Stimulated activated CD4-positive, alpha-beta T cell treated with anti-CD3 and anti-CD28 coated beads, Interleukin-4, amount 100 ng/mL, for 48 hours (primary cell): Measurements from ENCODE around the gene BBS12.
"Not testable (repeated sequence)": the region's sequence is repeated elsewhere in the genome, so short reads cannot be mapped to it uniquely, and the experiment has no call there.

Source experiments
- DNase-seq, 2 donors: peaks; one replicate each; pipeline ENCODE4 v3.0.0-alpha.2; 2020; ENCODE audit warnings: low read depth in 2 of 2

BBS12 gene

DNA sequence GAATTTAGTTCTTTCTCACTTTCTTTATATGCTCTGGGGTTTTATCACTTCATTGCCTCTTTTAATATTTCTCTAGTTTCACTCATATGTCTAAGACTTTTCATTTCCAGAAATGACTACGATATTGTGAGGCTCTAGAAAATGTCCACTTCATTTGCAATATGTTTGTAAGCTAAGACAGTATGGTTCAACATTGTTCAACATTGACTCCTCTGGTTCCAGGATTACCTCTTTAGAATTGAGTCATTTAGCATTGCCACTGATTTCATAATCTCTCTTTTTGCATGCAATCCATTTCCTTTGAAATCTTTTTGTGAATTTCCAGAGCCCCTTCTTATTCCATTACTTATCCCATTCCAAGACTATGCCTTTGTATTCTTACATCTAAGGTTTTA lies 32.3 kb downstream of the BBS12 start:
- no peak for DNase-seq

DNA sequence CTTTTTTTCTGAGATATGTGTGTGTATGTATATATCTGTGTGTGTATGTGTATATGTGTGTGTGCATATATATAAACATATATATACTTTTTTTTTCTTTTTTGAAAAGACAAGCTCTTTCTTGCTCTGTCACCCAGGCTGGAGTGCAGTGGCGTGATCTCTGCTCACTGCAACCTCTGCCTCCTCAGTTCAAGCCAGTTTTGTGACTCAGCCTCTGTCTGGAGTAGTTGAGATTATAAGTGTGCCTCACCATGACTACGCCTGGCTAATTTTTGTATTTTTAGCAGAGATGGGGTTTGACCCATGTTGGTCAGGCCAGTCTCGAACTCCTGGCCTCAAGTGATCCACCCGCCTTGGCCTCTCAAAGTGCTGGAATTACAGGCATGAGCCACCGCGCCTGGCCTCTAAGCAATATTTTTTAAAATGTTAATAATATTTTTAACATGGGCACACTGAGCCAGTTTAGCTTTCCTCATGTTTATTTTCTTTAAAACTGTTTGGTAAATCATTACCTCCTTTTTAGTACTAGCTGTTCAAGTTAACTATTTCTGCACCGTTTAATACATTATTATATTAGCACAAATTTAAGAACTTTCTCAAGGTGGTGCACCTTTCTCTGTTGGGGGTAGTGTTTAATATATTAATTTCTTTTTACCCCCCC lies 33.3 kb downstream of the BBS12 start:
- no peak for DNase-seq

DNA sequence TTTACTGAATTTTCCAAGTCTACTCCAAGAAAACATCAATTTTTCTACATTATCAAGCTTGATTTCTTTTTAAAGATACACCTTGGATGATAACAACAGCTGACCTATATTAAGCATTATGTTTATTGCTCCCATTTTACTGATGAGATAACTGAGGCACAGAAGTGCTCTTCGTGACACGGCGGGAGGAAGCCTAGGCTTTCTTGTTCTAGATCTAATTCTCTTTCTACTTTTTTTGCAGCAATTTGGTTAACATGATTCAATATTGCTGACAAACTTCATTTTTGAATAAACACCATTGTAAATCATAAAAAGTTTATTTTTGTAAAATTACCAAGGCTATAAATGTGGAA lies 33.8 kb downstream of the BBS12 start:
- no peak for DNase-seq

DNA sequence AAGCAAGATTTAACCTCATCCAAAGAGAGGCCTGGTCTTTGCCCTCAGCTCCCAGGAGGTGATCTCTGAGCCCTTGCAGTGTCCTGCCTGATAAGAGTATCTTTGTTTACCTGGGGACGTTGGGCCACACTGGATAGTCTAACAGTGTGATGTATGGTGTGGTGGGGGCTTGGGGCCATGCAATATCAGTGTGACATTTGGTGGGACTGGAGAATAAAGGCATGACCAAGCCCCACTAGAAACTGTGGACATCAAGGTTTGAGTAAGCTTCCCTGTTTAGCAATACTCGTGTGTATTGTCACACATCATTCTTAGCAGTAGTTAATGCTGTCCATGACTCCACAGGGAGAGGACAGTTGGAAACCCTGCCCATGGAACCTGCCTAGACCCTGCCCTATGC lies 34.4 kb downstream of the BBS12 start:
- no peak for DNase-seq

DNA sequence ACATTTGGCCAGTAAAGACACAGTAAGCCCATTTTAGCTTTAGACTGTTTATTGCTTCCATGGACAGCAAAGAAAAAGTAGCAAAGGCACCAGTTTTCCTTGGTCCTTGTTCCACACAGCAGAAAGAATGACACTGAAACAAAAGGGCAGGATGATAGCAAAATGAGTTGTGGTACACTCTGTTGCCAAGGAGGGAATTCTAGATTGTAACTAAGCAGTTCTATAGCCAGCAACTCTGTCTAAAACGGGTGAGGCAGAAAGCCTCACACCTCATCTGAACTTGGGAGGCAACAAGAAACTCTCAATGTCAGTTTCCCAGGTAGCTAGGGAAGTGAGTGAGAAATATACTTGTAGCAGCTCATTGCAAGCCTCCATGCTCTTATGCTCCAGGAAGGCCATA lies 39.2 kb downstream of the BBS12 start:
- DNase-seq = no peak

DNA sequence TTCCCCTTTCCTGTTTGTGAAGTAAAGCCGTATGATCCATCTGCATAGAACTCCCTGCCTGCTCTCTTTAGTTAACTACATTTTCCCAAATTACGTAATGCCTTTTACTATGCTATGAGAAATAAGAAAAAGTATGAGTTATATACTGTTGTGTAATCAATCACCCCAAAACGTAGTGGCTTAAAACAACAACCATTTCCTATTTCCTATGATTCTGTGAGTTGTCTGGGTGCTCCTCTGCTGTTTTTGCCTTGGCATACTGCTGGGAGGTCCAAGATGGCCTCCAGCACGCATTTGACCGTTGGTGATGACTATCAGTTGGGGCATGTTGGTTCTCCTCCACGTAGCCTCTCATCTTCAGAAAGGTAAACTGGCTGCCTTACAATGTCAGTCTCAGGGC lies 39.8 kb downstream of the BBS12 start:
- no peak for DNase-seq

DNA sequence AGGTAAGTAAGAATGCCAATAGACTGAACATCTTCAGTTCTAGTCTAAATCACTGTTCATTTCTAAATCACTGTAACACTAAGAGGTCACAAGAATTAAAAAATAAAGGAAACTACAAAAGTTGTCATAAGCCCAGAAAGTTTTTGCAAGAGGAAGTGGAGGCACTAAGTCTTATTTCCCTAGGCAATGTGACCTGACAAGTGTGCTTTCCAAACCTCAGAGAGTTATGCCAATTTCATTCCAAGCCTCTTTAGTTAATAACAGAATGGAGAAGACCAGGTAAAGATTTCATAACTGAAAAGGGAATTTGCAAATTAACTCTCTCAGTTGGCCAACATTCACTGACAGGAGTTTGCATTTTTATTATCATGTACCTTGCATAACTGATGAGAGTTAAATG lies 40.5 kb downstream of the BBS12 start:
- no peak for DNase-seq

DNA sequence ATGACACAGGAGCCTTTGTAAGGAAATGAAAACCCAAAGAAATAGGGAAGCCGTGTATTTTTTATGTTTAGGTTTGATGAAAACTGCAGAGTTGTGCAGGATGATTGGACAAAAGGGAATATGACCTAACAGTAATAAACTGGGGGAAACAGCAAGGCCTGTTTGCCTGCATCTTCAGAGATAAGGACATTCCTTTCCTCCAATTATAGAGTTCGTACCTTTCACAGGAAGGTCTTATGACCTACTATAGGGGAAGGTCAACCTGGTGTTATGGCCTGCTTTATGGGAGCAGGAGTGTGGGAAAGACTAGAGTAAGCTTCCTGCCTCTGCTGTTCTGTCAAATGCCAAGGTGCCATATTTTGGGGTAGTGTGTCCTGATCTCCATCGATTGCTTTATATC lies 42.5 kb downstream of the BBS12 start:
- DNase-seq = no peak

DNA sequence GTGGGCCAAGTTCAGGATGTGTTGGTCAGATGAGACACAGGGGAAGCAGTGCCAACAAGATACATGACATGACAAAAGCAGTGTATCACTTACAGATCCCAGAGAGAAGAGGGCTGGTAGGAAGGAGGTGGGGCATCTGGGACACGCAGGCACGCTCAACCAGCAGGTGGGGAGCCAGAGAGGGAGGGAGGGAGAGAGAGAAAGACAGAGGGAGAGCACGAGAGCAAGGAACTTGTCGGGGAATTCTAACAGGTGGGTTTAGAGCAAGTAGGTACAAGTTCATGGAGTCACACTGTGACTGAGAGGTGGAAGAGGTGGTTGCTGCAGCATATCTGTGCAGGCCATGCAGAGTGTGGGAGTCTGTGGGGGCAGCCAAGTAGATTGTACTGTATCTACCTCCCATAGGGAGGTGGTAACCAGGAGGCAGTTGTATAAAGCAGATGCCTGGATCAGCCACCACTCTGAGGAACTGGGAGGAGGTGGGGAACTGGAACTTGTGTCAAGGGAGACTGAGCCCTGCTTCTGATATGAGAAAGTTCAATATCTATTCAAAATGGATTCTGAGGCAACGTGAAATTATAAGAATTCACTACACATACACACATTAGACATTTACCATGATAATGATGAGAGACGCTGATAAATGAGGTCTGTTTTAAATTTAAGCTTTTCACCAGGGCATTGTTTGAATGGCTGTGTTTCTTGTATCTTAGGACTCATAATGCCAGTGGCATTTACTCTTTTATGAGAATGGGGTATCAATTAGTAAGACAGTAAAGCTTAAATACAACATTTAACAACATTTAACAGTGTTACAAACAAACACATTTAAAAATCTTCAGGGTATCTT lies 43.7 kb downstream of the BBS12 start:
- no peak for DNase-seq

DNA sequence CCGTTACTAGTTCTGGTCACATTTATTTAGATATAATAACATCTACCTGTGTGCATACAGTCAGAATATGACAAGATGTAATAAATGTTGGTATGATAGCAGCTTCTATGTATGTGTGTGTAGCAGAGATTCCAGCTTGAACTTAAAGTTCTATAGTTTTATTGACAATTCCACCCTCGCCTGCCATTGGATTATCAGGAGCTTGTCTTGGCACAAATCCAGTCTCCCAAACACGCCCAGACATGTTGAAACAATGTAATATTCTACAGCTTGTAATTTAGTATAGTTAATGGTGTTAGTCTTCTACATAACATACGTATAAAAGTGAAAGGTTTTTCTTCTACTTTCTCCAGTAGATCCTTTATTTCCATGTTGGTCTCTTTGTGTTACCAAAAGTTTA lies 44.4 kb downstream of the BBS12 start:
- DNase-seq = no peak

DNA sequence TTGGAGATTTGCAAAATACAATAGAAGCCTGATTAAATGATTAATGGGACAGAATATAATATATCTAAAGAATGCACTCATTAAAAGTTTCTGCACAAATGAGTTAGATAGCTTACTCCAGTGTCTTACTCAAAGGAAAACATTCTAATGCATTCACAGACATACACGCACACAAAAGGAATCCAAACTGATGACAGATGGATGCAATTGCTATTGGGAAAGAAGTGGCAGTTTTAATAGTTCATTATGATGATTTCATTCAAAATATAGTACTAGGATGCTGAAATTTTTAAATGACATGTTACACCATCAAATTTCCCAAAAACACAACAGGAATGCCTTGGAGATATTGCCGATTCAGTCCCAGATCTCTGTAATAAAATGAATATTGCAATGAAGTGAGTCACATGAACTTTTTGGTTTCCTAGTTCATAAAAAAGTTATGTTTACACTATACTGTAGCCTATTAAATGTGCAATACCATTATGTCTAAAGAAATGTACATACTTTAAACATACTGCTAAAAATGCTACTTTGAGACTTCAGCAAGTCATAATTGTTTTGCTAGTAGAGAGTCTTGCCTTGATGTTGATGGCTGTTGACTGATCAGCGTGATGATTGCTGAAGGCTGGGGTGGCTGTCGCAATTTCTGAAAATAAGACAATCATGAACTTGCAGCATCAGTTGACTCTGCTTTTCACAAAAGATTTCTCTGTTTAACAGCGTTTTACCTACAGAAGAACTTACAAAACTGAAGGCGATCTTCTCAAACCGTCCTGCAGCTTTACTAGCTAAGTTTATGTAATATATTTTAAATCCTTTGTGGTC lies 45.6 kb downstream of the BBS12 start:
- no peak for DNase-seq

DNA sequence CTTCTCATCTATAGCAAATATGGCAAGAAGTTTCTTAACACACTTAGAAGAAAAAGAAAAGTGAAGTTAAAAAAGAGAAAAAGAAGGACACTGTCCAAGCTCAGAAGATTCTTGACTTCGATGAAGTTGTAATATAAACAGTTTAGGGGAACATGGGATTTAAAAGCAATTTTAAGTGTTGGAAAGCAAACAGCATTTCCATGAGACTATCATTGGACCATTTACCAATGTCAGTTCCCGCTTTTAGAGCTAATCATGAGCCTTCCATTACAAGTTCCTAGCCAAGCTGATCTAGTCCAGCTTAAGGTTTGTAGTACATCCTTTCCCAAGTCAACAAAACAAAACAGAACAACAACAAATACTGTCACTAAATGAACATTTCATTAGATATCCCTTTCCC lies 49.0 kb downstream of the BBS12 start:
- no peak for DNase-seq

DNA sequence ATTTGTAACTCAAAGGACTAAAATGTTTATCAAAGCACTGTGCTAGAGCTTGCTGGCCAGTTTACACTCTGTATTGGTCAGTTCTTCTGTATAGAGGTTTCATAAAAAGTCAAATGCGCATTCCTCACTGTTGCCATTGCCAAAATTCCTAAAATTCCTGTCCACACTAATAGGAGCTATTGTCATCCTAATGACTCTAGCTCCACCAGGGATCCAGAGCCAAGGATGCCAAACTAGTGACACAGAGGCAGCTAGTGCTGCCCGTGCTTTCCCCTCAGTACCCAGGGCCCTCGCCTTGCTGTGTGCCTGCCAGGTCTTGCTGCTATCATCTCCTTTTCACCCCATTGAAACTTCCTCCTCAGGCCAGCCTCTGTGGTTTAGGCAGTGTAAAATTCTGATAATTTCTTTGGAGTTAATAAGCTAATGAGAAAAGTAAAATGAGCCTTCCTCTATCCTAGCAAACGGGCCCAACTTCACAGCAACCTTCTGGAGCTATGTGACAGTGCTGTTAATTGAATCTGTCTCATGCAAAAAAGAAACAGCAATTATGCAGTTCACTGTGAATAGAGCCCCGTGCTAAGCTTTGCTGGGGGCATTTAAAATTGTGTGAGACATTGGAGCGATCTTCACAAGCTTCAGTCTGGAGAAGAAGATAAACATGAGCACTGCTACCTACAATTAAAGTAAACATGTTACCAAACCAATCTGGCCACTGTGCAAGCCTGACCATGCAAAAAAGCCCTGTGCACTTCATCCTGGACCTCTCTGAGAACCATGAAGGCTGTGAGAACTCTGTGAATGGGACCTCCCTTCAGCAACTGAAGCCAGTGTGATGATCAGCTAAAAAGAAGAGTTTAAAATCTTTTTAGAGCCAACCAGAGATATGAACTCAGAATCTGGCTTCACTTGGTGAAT lies 51.1 kb downstream of the BBS12 start:
- no peak for DNase-seq

DNA sequence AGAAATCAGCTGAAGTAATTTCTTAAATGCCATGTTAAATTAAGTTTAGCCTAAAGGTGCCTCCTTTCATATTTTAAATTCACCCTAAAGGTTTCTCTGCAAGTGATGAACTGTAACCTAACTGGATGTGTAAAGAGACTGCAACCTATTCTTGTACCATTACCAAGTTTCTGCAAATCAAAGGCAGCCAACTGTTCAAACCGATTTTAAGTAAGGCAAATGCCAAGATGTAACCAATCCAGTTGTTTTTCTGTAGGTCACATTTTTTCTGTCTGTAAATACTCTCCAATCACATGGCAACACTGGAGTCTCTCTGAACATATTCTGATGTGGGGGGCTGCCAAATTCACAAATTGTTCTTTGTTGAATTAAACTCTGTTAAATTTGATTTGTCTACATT lies 51.8 kb downstream of the BBS12 start:
- no peak for DNase-seq

DNA sequence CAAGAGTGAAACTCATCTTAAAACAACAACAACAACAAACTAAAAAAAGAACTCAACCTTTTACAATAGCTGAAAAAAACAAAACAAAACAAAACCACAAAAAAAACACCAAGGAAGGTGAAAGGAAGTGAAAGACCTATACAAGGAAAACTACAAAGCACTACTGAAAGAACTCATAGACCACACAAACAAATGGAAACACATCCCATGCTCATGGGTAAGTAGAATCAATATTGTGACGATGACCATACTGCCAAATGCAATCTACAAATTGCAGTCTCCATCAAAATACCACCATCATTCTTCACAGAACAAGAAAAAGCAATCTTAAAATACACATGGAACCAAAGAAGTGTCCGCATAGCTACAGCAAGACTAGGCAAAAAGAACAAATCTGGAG lies 52.6 kb downstream of the BBS12 start:
- no peak for DNase-seq

DNA sequence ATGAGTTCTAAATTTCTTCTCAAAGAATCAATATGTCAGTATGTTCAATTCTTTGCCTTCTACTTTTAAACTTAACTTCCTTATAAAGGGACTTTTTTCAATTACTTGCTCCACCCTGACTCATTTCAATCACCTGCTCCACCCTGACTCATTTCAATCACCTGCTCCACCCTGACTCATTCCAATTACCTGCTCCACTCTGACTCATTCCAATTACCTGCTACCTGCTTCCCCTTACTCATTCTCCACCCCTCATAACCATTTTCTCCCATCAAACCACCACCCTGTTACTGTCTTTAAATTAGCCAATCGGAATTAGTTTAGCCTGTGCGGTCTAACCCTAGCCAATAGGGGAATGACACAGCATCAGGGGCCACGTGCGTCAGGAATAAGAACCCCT lies 53.8 kb downstream of the BBS12 start:
- DNase-seq = not testable (repeated sequence)

DNA sequence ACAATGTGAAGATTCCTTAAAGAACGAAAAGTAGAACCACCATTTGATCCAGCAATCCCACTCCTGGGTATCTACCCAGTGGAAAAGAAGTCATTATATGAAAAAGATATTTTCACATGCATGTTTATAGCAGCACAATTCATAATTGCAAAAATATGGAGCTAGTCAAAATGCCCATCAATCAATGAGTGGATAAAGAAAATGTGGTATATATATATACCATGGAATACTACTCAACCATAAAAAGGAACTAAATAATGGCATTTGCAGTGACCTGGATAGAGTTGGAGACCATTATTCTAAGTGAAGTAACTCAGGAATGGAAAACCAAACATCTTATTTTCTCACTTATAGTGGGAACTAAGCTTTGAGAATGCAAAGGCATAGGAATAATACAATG lies 54.4 kb downstream of the BBS12 start:
- not testable (repeated sequence) for DNase-seq

DNA sequence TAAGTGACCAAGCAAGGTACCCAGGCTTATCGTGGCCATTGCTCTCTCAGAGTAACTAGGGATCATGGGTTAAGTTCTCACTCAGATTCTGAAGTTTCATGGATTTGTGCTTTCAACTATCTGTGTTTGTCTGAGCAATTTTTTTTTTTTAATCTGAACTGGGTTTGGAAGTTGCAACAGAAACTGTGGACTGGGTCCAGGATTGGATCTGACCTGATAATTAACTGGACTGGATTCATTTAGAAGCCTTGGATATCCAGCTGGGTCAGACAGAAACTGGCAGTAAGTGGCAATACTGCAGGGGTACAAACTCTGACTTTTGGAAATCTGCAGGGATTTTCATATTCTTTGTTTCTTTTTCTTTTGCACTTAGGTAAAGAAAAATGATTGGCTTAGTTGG lies 55.4 kb downstream of the BBS12 start:
- DNase-seq = no peak

DNA sequence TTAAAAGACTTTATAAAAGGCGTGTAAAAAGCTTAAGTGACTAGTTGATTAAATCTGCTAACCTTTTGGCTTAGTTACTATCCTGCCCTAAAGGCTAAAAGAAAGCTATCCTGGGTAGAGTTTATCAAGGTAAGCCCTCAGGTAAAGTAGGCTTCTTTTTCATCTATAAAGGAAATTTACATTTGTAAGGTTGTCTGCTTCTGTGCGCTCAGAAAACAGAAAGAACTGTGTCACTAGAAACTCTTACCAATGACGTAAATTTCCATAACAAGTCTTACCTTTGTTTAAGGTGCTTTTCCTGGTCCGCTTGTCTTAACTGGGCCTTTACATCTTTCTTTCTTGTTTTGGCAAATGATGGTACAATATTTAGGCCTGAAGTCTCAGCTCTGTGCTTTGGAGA lies 56.4 kb downstream of the BBS12 start:
- no peak for DNase-seq

DNA sequence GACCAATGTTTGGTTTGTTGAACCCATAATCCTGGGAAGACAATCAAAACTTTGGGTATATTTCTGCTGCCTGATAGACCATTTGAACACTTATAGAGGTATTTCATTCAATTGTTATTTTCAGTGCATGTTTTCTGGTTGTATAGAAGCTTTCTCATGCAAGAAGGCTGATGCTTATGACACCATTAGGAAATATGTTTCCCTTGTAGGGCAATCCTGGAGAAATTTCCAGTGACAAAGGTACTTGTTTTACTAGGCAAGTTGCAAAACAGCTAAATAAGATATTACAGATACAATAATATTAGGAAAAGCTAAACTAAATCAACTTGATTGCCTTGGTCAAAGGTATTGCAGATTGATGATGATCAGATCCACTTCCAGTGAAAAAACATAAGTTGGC lies 61.3 kb downstream of the BBS12 start:
- no peak for DNase-seq
